GM23338 (cell line): Measurements from ENCODE around the gene PITHD1.
A peak's percentile ranks its signal among the peaks of the same experiment; 100 is the strongest.

Source experiments
- CTCF ChIP-seq, 2 experiments: fragments of 200-600 bp in 1 of 2; sonication (generic) in 1 of 2; conservative IDR thresholded peaks; 2 replicates each; pipeline versions ENCODE4 v1.5.1 to v1.6.1; 2016 to 2017; ENCODE audit warnings: antibody characterized with exemption in 2 of 2, low read depth in 2 of 2, mild to moderate bottlenecking in 2 of 2, moderate library complexity in 1 of 2
- JUNB ChIP-seq: IDR thresholded peaks from one replicate; pipeline ENCODE4 v1.6.1; 2016; ENCODE audit warnings: antibody characterized with exemption; ENCODE audit not compliant: unreplicated experiment

- peak; percentile 40 to 51 for TF ChIP-seq CTCF (conservative IDR thresholded peaks at IDR 0.05; ENCODE audit: low read depth in 2 of 2)
- TF ChIP-seq JUNB = no peak
Observed at GRCh38 chr1:23804183-23804835, 26.1 kb downstream of the PITHD1 start.
